SK-N-SH (cell line): ENCODE results near the gene CDH18. TPM values are rescaled to one million over a fixed set of nuclear protein-coding genes. Genes with fewer than 3 reads are reported as not detected.

Experiments used
- CTCF ChIA-PET: fragments of 300-600, 350-600 bp; formaldehyde crosslinking; extraction: SDS; loops from one replicate; lab custom pipeline; 2021; lab: Yijun Ruan, JAX
- POLR2A ChIA-PET: fragments of 350-600 bp; sonication (Branson Sonifier 250); formaldehyde crosslinking; extraction: SDS; loops from one replicate; lab custom pipeline; 2020; ENCODE audit warnings: antibody characterized with exemption, inconsistent platforms; lab: Yijun Ruan, JAX
- DNase-seq: peaks from one replicate; pipeline ENCODE4 v3.0.0; 2012
- H2AFZ ChIP-seq: fragments of 200-600 bp; sonication (generic); 2 replicates; pipeline ENCODE4 v1.8.1; 2016; ENCODE audit warnings: antibody characterized with exemption, mild to moderate bottlenecking, low read depth
- H3F3A ChIP-seq: fragments of 200-600 bp; sonication (generic); replicated peaks from 2 replicates; pipeline ENCODE3; 2016; ENCODE audit warnings: antibody characterized with exemption, mild to moderate bottlenecking; ENCODE audit not compliant: insufficient read depth
- H3K27ac ChIP-seq, 2 experiments: fragments of 200-500 bp in 1 of 2; fragments of 200-600 bp in 1 of 2; sonication (Bioruptor generic) in 1 of 2; sonication (generic), shearing (Covaris generic) in 1 of 2; 2 replicates each; pipeline versions ENCODE4 v1.5.1 to v1.6.1; 2014 to 2016; ENCODE audit warnings: low read depth in 2 of 2, inconsistent platforms in 1 of 2, low read length in 1 of 2, mild to moderate bottlenecking in 1 of 2, mixed read lengths in 1 of 2
- H3K27me3 ChIP-seq: fragments of 200-600 bp; sonication (generic), shearing (Covaris generic); 2 replicates; pipeline ENCODE4 v1.6.1; 2016; ENCODE audit warnings: mixed run types; ENCODE audit not compliant: insufficient read depth
- H3K36me3 ChIP-seq, 2 experiments: fragments of 200-500 bp in 1 of 2; fragments of 200-600 bp in 1 of 2; sonication (Bioruptor generic) in 1 of 2; sonication (generic) in 1 of 2; replicated peaks in 1 of 2; 2 replicates each; pipeline versions ENCODE3 to v1.5.1; 2014 to 2016; ENCODE audit warnings: low read length in 1 of 2, mild to moderate bottlenecking in 1 of 2; ENCODE audit not compliant: insufficient read depth in 2 of 2, control insufficient read depth in 1 of 2
- H3K4me1 ChIP-seq, 2 experiments: fragments of 200-500 bp in 1 of 2; fragments of 200-600 bp in 1 of 2; sonication (Bioruptor generic) in 1 of 2; sonication (generic), shearing (Covaris generic) in 1 of 2; 2 replicates each; pipeline versions ENCODE4 v1.5.1 to v1.6.1; 2014 to 2016; ENCODE audit warnings: low read depth in 1 of 2, low read length in 1 of 2, mixed run types in 1 of 2; ENCODE audit not compliant: insufficient read depth in 2 of 2, control insufficient read depth in 1 of 2
- H3K4me2 ChIP-seq: fragments of 200-600 bp; sonication (generic), shearing (Covaris generic); 2 replicates; pipeline ENCODE4 v1.6.1; 2017; ENCODE audit warnings: mixed run types
- H3K4me3 ChIP-seq, 2 experiments: fragments of 200-500 bp in 1 of 2; fragments of 200-600 bp in 1 of 2; sonication (Bioruptor generic) in 1 of 2; sonication (generic), shearing (Covaris generic) in 1 of 2; 2 replicates each; pipeline versions ENCODE4 v1.5.1 to v1.8.1; 2014 to 2016; ENCODE audit warnings: low read depth in 2 of 2, inconsistent platforms in 1 of 2, low read length in 1 of 2, mild to moderate bottlenecking in 1 of 2, mixed read lengths in 1 of 2, moderate library complexity in 1 of 2
- H3K79me2 ChIP-seq: fragments of 200-600 bp; sonication (generic); 2 replicates; pipeline ENCODE4 v1.8.1; 2017; ENCODE audit warnings: mild to moderate bottlenecking; ENCODE audit not compliant: insufficient read depth
- H3K9ac ChIP-seq: fragments of 200-600 bp; sonication (generic); 2 replicates; pipeline ENCODE4 v1.6.1; 2017; ENCODE audit warnings: mixed run types
- H3K9me2 ChIP-seq: fragments of 200-600 bp; sonication (generic); 2 replicates; pipeline ENCODE4 v1.6.1; 2017; ENCODE audit warnings: mixed run types
- H3K9me3 ChIP-seq: fragments of 200-600 bp; sonication (generic); 2 replicates; pipeline ENCODE4 v1.6.1; 2017; ENCODE audit warnings: mixed run types, mild to moderate bottlenecking, moderate library complexity
- H4K20me1 ChIP-seq: fragments of 200-600 bp; sonication (generic); 2 replicates; pipeline ENCODE4 v1.6.1; 2017; ENCODE audit warnings: mild to moderate bottlenecking, mixed run types; ENCODE audit not compliant: insufficient read depth
- CHD2 ChIP-seq: fragments of 150-350 bp; IDR thresholded peaks from 2 replicates; pipeline ENCODE4 v1.6.1; 2018; ENCODE audit warnings: low read length; ENCODE audit not compliant: partially characterized antibody
- CTCF ChIP-seq: fragments of 200-600 bp; sonication (generic); IDR thresholded peaks from 2 replicates; pipeline ENCODE4 v1.6.1; 2017; ENCODE audit warnings: antibody characterized with exemption, mild to moderate bottlenecking, moderate library complexity
- ELF1 ChIP-seq: IDR thresholded peaks from 2 replicates; pipeline ENCODE4 v1.4.0; 2012
- EP300 ChIP-seq, 2 experiments: IDR thresholded peaks; 2 replicates each; pipeline versions ENCODE4 v1.4.0 to v1.6.1; 2012; ENCODE audit warnings: borderline replicate concordance in 1 of 2, low read depth in 1 of 2, low read length in 1 of 2
- EZH2phosphoT487 ChIP-seq: fragments of 200-600 bp; sonication (generic); IDR thresholded peaks from 2 replicates; pipeline ENCODE4 v1.6.1; 2017; ENCODE audit warnings: low read depth, mixed run types, mild to moderate bottlenecking, antibody characterized with exemption, moderate library complexity, borderline replicate concordance
- FOXJ3 ChIP-seq: sonication (generic); formaldehyde crosslinking; IDR thresholded peaks from 2 replicates; pipeline ENCODE4 v1.5.1; 2020; ENCODE audit warnings: mild to moderate bottlenecking, missing genetic modification reagents
- FOXM1 ChIP-seq: IDR thresholded peaks from 2 replicates; pipeline ENCODE4 v1.4.0; 2012; ENCODE audit warnings: low read depth, mild to moderate bottlenecking
- GABPA ChIP-seq: IDR thresholded peaks from 2 replicates; pipeline ENCODE4 v1.4.0; 2012; ENCODE audit warnings: low read depth, mild to moderate bottlenecking
- JUND ChIP-seq: IDR thresholded peaks from 2 replicates; pipeline ENCODE4 v1.4.0; 2012
- MAX ChIP-seq: IDR thresholded peaks from 2 replicates; pipeline ENCODE4 v1.4.0; 2012; ENCODE audit warnings: low read depth
- NFIC ChIP-seq: IDR thresholded peaks from 2 replicates; pipeline ENCODE4 v1.4.0; 2012; ENCODE audit warnings: borderline replicate concordance
- NRF1 ChIP-seq: IDR thresholded peaks from 2 replicates; pipeline ENCODE4 v1.6.1; 2012; ENCODE audit warnings: low read depth, mild to moderate bottlenecking, low read length
- PBX3 ChIP-seq: IDR thresholded peaks from 2 replicates; pipeline ENCODE4; 2012
- POLR2AphosphoS5 ChIP-seq: IDR thresholded peaks from 2 replicates; pipeline ENCODE4 v1.6.1; 2012; ENCODE audit warnings: low read depth, low read length
- RCOR1 ChIP-seq: fragments of 150-350 bp; IDR thresholded peaks from 2 replicates; pipeline ENCODE4 v1.6.1; 2017; ENCODE audit warnings: antibody characterized with exemption, low read length
- RFX5 ChIP-seq: IDR thresholded peaks from 2 replicates; pipeline ENCODE4 v1.6.1; 2012; ENCODE audit warnings: mild to moderate bottlenecking, improper control_type of control experiment, low read length
- TAF1 ChIP-seq: IDR thresholded peaks from 2 replicates; pipeline ENCODE4 v1.6.1; 2012; ENCODE audit warnings: low read depth, mild to moderate bottlenecking, low read length, moderate library complexity, borderline replicate concordance
- USF2 ChIP-seq: fragments of 150-350 bp; IDR thresholded peaks from 2 replicates; pipeline ENCODE4 v1.6.1; 2017; ENCODE audit warnings: antibody characterized with exemption, low read length, low read depth, borderline replicate concordance
- YY1 ChIP-seq: IDR thresholded peaks from 2 replicates; pipeline ENCODE4 v1.4.0; 2012; ENCODE audit warnings: low read depth, mild to moderate bottlenecking
- WGBS: methylation state at CpG from one replicate; pipeline ENCODE4 v1.1.6; 2017; ENCODE audit warnings: low lambda C conversion rate; 5-methylcytosine and 5-hydroxymethylcytosine counted together
- polyA plus RNA-seq, 3 experiments: library from polyadenylated mRNA; depleted of rRNA; stranded (reverse); fragments of >200 nt; gene quantifications; 2 replicates each; pipeline ENCODE4 v1.2.3, GENCODE V29; 2012

CDH18 gene
- polyA plus RNA-seq, 1 of the 3 experiments (the other 2 are of a cell fraction), result 6.0 TPM

- Histone ChIP-seq H3K4me3 (no peak overlapping the region), H3K27me3 (no peaks in the 10 kb centered on the region), H3K4me1 (no peaks in the 10 kb centered on the region), H3K4me2 (no peak overlapping the region)
- DNase-seq, result no peak
- TF ChIP-seq RCOR1, result no peak
- TF ChIP-seq EP300 (IDR thresholded peaks at IDR 0.05; ENCODE audit: borderline replicate concordance in 1 of 2, low read depth in 1 of 2, low read length in 1 of 2), result no peak
- TF ChIP-seq TAF1, result no peak
- no peak for TF ChIP-seq ELF1
- TF ChIP-seq PBX3, result no peak
- TF ChIP-seq GABPA, result no peak
- no peak for TF ChIP-seq CTCF
- TF ChIP-seq RFX5, result no peak
- TF ChIP-seq YY1, result no peak
- no peak for TF ChIP-seq EZH2phosphoT487
- no peak for TF ChIP-seq MAX
- TF ChIP-seq NRF1, result no peak
- no peak for TF ChIP-seq NFIC
- no peak for TF ChIP-seq CHD2
- no peak for TF ChIP-seq FOXJ3 (CRISPR knock-in tag)
- TF ChIP-seq FOXM1, result no peak
- no peak for TF ChIP-seq POLR2AphosphoS5
- no peak for TF ChIP-seq USF2
- no peak for TF ChIP-seq JUND
- TF ChIP-seq, all 33 proteins: peak for 0
- ChIA-PET POLR2A (no interaction called here), CTCF (no interaction called here)
- no peaks in the 10 kb centered on the region for H3K36me3 ChIP-seq
- peak overlapping the region; percentile 47; the same call in 1 of the 2 replicates for H2AFZ ChIP-seq
- H3K9me3 ChIP-seq, result no peaks in the 10 kb centered on the region
- H3K27ac ChIP-seq, result 0 out of 4 replicates have a peak overlapping the region, but pooled peaks of 1 of the 2 experiments have one; percentile 16
- H3K9ac ChIP-seq, result no peak overlapping the region
- 0 out of 2 replicates have a peak, but pooled peaks cover 6% of the 10 kb centered on the region for H3K9me2 ChIP-seq
- H3F3A ChIP-seq, result peaks cover 3% of the 10 kb centered on the region
- no peaks in the 10 kb centered on the region for H4K20me1 ChIP-seq
- 13% methylated on average over 1 of the region's 1 CpG for WGBS
- H3K79me2 ChIP-seq, result no peaks in the 10 kb centered on the region
Observed at GRCh38 chr5:19492861-19493260, 495.1 kb downstream of the CDH18 start.
